ENCODE data around the gene GJC2.

DNA sequence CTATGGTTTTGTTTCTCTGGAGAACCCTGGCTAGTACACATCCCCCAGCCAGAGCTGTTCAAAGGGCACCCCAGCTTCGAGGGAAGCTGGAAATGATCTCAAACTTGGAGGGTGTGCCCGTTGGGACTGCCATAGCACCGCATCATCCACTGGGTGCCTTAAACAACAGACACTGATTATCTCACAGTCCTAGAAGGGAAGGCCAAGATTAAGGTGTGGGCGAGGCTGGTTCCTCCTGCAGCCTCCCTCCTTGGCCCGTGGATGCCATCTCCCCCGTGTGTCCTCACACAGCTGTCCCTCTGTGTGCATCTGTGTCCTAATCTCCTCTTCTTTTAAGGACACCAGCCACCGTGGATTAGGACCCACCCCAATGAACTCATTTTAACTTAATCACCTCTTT, 11.6 kb downstream of the GJC2 start:
- TF ChIP-seq CTCF (IDR thresholded peaks at IDR 0.05) (no peak), EZH2 (IDR thresholded peaks at IDR 0.05; ENCODE audit: borderline replicate concordance, insufficient read depth, low read depth, low read length, poor library complexity, severe bottlenecking) (no peak)
